HL-60 (cell line): ENCODE data around the gene DNAAF3.
"Not testable (repeated sequence)": the region's sequence is repeated elsewhere in the genome, so short reads cannot be mapped to it uniquely, and the experiment has no call there.

Experiments used
- GABPA ChIP-seq: IDR thresholded peaks from 2 replicates; pipeline ENCODE4 v1.6.1; 2012; ENCODE audit warnings: low read depth
- POLR2AphosphoS5 ChIP-seq: IDR thresholded peaks from 2 replicates; pipeline ENCODE4 v1.6.1; 2012; ENCODE audit warnings: low read depth
- TF ChIP-seq, protein P1 (sequence below): IDR thresholded peaks from one replicate; pipeline ENCODE4 v1.5.1; 2011; ENCODE audit warnings: low read length, control low read depth, inconsistent platforms; ENCODE audit not compliant: insufficient read depth
- TF ChIP-seq, protein P2 (sequence below): IDR thresholded peaks from 2 replicates; pipeline ENCODE4 v1.6.1; 2012; ENCODE audit warnings: low read depth; ENCODE audit not compliant: insufficient replicate concordance

DNA sequence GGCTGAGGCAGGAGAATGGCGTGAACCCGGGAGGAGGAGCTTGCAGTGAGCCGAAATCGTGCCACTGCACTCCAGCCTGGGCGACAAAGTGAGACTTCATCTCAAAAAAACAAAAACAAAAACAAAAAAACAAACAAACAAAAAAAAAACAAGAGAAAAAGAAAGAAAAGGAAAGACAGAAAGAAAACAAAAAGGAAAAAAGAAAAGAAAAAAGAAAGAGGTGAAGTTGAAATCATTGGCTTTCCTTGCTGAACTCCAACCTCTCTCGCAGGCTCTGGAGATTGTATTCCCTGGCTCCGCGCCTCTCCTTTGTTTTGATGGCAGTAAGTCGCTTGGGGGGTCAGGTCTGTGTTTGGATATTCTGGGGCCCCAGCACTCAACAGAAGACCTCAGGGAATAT, 5.9 kb upstream of the DNAAF3 start:
- TF ChIP-seq, protein P1, sequence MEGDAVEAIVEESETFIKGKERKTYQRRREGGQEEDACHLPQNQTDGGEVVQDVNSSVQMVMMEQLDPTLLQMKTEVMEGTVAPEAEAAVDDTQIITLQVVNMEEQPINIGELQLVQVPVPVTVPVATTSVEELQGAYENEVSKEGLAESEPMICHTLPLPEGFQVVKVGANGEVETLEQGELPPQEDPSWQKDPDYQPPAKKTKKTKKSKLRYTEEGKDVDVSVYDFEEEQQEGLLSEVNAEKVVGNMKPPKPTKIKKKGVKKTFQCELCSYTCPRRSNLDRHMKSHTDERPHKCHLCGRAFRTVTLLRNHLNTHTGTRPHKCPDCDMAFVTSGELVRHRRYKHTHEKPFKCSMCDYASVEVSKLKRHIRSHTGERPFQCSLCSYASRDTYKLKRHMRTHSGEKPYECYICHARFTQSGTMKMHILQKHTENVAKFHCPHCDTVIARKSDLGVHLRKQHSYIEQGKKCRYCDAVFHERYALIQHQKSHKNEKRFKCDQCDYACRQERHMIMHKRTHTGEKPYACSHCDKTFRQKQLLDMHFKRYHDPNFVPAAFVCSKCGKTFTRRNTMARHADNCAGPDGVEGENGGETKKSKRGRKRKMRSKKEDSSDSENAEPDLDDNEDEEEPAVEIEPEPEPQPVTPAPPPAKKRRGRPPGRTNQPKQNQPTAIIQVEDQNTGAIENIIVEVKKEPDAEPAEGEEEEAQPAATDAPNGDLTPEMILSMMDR: not testable (repeated sequence)
- TF ChIP-seq, protein P2, sequence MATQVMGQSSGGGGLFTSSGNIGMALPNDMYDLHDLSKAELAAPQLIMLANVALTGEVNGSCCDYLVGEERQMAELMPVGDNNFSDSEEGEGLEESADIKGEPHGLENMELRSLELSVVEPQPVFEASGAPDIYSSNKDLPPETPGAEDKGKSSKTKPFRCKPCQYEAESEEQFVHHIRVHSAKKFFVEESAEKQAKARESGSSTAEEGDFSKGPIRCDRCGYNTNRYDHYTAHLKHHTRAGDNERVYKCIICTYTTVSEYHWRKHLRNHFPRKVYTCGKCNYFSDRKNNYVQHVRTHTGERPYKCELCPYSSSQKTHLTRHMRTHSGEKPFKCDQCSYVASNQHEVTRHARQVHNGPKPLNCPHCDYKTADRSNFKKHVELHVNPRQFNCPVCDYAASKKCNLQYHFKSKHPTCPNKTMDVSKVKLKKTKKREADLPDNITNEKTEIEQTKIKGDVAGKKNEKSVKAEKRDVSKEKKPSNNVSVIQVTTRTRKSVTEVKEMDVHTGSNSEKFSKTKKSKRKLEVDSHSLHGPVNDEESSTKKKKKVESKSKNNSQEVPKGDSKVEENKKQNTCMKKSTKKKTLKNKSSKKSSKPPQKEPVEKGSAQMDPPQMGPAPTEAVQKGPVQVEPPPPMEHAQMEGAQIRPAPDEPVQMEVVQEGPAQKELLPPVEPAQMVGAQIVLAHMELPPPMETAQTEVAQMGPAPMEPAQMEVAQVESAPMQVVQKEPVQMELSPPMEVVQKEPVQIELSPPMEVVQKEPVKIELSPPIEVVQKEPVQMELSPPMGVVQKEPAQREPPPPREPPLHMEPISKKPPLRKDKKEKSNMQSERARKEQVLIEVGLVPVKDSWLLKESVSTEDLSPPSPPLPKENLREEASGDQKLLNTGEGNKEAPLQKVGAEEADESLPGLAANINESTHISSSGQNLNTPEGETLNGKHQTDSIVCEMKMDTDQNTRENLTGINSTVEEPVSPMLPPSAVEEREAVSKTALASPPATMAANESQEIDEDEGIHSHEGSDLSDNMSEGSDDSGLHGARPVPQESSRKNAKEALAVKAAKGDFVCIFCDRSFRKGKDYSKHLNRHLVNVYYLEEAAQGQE: not testable (repeated sequence)
- TF ChIP-seq POLR2AphosphoS5, GABPA: not testable (repeated sequence)
